HG02852 (cell line): ENCODE measurements around the gene PPP5C.
"Not testable (repeated sequence)": the region's sequence is repeated elsewhere in the genome, so short reads cannot be mapped to it uniquely, and the experiment has no call there.

ENCODE experiments used
- ATAC-seq: cut with Tn5 transposase; IDR thresholded peaks from one replicate; pipeline ENCODE4 v1.9.1; 2021; ENCODE audit warnings: mild to moderate bottlenecking, moderate library complexity; ENCODE audit not compliant: unreplicated experiment

PPP5C gene

GRCh38 chr19:46406976-46407375 is 60.1 kb downstream of the PPP5C start:
- ATAC-seq: no peak

DNA sequence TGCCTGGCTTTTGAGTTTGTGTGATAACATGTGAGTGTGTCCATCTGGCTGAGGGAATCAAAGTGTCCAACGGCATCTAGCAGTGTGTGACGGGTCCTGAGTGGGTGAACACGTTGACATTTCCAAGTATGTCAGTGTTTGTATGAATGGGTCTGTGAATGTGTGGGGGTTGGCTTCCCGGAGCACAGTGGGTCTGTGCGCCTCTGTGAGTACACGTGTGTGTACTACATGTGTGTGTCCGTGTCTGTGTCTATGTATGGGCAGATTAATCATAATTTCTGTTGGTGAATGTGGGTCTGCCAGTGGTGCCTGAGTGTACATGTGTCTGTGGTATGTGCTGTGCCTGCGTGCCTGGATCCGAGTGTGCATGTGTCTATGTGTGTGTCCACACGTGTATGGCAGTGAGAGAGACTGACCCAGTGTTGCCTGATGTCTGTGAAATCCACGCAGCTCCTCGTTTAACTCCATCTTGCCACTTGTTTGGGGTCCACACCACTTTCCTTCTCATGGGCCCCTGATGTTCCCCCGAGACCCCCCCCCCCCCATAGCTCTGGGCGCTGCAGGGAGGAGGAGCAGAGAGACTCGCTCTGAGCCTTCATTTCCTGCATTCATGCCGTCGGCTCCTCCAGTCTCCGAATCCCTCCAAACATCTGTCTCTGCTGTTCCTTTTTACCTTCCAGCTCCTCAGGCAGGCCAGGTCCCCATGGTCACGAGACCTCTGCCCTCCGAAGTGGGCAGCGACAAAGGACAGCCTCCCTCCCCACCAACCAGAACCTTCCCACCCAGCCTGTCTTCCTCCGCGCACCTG is 61.2 kb downstream of the PPP5C start:
- no peak for ATAC-seq

DNA sequence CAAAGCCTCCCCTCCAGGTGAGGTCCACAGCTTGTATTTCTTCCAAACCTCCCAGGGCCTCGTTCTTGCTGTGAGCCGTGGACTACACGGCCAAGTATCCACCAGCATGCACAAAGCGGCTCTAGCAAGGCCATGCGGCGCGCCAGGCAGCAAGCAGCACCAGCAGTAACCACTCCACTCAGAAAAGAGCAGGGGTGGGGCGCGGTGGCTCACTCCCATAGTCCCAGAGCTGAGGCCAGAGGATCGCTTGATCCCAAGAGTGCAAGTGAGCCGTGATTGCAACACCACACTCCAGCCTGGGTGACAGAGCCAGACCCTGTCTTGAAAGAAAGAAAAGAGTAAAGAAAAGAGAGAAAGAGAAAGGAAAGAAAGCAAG is 61.8 kb downstream of the PPP5C start:
- ATAC-seq: no peak

GRCh38 chr19:46409191-46409590 is 62.3 kb downstream of the PPP5C start:
- ATAC-seq: no peak

GRCh38 chr19:46410205-46411087 is 63.6 kb downstream of the PPP5C start:
- ATAC-seq: no peak

- ATAC-seq: no peak
Observed at GRCh38 chr19:46411088-46411924, 64.4 kb downstream of the PPP5C start.

DNA sequence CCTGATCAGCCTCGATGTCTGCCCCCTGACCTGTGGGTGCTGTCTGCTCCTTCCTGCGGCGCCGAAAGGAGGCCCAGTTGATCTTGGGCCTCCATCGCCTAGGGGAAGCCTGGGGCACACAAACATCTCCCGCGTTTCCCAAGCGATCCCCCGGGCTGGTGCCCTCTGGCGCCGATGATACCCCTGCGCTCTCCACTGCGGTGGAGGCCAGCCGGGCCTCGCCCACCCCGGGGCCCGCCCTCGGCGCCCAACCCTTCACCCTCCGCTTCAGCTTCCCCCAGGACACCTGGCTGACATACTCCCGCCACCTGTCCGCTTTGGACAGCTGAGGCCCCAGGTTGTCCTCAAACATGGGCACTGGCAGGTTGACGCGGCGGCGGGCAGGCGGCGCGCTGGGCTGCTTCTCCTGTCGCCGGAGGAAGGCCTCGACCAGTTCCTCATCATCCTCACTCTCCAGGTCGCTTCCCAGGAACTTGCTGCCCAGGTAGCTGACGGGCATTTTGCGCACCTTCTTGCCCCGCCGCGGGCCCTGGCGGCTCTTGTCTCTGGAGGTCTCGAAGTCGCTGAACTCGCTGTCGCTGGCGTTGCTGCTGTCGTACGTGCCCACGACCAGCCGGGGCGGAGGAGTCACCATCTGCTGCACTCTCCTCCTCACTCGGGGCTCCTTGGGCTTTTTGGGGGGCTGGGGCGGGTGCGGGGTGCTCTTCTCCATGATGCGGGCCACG is 65.2 kb downstream of the PPP5C start:
- no peak for ATAC-seq

DNA sequence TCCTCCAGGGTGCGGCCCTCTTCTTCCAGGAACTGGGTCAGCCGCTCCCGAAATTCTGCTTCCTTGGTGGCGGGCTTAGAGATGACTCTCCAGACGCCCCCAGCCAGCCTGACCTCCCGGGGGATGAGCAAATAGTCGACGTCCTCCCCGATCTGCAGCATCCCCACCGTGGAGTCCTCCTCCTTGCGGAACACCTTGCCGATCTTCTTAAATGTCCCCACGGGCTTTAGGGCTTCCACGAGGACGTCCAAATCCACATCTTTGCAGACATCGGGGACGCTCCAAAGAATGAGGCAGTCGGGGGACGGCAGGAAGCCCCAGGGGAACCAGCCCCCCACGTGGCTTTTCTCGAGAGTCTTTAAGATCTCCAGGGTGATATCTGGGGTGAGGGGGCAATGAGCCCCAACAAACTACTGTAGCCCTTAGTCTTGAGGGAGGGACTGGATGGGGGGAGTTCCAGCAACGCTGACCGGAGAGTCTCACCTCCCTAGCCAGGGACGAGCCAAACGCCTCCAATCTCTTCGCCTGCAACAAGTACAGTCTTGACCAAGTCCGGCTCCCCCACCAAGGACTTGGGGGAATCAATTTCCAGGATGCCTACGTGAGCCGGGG is 65.9 kb downstream of the PPP5C start:
- no peak for ATAC-seq

DNA sequence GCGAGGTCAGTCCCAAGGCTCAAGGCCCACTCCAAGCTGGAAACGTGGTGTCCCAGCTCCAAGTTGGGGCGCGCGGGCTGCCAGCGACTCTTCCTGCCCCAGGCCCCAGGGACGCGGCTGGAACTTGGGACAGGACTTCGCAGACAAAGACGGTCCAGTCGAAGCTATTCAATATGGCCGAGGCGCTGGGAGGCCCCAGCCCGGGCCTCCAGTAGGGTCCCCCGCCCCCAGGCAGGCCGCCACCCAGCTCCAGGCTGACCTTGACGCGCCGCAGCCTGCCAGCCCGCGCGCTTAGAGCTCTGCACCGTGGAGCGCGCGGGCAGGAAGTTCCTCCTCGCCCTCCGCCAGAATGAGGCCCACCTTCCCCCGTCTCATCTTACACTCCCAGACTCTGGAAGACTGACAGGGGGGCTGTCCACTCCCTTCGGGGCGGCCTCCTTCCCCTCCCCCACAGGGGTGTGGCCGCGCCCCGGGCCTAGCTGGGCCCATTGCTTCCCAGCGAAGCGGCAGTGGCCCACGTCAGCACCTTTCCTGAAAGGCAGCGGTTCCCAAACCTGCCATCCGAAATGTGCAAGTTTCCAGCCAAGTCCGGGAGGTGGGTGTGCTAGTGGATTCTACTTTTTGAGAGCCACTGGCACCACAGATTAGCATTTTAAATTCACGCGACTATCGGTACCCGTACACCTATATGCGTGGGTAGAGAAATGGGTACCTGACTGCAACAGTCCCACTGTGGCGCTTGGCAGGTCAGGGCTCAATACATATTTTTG is 66.6 kb downstream of the PPP5C start, which contains the start of gene CCDC8:
Gene CCDC8, minus strand, starts transcription at position 303 of the 770 bp plus-strand sequence. CDS start 754 bp downstream, outside the sequence.
- ATAC-seq: no peak

DNA sequence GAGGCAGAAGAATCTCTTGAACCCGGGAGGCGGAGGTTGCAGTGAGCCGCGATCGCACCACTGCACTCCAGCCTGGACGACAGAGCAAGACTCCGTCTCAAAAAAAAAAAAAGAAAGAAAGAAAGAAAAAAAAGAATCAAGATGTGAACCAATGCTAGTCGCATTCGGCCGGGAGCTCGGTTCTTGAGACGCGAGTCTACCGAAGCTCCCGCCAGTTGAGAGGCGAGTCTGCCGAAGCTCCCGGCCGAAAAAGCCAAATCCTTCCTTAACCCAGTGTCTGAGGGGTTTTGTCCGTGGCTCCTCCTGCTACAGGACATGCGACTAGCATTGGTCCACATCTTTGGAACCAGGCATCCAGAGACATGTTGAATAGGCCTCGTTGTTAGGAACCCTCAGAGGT is 68.0 kb downstream of the PPP5C start:
- not testable (repeated sequence) for ATAC-seq

GRCh38 chr19:46415804-46416709 is 69.2 kb downstream of the PPP5C start:
- ATAC-seq: not testable (repeated sequence)

- ATAC-seq: no peak
Observed at GRCh38 chr19:46420056-46420455, 73.2 kb downstream of the PPP5C start.

DNA sequence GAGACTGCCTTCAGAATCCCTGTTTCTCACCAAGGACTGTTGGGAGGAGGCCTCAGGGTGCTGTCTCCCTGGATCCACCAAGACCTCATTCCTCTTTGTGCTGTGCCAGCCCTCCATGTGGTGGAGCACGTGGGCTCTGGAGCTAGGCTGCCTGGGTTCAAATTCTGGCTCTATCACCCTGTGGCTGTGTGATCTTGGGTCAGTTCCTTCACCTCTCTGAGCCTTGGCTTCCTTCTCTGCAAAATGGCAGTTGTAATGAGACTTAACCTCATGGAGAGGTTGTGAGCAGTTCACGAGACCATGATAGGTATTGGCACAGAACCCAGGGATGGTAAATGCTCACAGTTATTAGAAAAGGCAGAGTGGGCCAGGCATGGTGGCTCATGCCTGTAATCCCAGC is 75.5 kb downstream of the PPP5C start:
- ATAC-seq: no peak

- no peak for ATAC-seq
Observed at GRCh38 chr19:46423188-46423587, 76.3 kb downstream of the PPP5C start.

DNA sequence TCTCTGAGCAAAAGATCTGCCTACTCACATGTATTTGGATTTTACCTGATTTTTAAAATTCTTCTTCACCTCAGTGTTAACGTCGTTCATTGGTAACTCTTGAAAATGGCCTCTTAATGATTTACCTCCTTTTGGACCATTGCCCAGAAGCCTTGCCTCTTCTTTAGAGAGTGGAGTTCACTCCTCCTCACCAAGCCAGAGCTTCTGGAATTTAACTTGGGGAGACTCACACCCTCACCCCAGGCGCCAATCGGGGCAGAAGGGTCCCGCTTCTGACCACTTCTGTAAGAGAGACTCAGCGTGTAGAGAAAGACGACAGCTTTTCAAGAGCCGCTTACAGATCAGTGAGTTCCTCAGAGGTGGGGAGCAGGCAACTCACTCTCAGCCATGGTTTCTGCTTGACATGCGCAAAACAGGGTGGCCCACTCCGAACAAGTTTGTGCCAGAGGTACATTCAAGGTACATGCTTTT is 79.2 kb downstream of the PPP5C start:
- no peak for ATAC-seq

DNA sequence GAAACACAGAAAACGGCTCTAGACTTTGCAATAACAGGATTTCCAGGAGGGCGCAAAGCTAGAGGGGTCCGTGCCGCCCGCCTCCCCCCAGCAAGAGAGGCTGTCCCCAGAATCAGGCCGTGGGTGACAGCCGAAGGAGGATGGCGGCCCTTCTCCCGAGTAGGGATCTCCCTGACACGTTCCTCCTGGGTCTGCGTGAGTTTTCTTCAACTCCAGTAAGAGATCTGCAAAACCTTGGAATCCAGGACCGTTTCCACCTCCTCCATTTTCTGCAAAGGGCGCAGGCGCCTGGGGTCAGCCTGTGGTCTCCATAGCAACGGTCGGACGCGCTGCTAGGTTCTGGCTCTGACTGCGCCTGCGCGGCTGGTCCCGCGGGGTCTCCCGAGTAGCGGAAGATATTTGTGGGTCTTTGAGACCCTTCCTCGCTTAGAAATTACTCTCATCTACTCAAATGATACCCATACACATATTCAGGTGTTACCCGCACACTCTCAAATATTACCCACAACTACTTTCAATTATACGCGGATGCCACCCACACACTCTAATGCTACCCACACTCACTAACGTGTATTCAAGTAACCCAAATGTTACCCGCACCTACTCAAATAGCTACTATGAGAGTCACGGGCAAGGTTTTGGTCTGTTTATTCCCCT is 79.7 kb downstream of the PPP5C start:
- no peak for ATAC-seq

GRCh38 chr19:46427518-46428045 is 80.7 kb downstream of the PPP5C start:
- no peak for ATAC-seq
